NCI-H526 (cell line): ENCODE data around the gene DMAC2.
A peak's percentile ranks its signal among the peaks of the same experiment; 100 is the strongest.
"Not testable (repeated sequence)": the region's sequence is repeated elsewhere in the genome, so short reads cannot be mapped to it uniquely, and the experiment has no call there.

Source experiments
- DNase-seq, 2 experiments: peaks; one replicate each; lab custom pipeline; 2025; lab: John Stamatoyannopoulos, UW

DMAC2 gene

DNA sequence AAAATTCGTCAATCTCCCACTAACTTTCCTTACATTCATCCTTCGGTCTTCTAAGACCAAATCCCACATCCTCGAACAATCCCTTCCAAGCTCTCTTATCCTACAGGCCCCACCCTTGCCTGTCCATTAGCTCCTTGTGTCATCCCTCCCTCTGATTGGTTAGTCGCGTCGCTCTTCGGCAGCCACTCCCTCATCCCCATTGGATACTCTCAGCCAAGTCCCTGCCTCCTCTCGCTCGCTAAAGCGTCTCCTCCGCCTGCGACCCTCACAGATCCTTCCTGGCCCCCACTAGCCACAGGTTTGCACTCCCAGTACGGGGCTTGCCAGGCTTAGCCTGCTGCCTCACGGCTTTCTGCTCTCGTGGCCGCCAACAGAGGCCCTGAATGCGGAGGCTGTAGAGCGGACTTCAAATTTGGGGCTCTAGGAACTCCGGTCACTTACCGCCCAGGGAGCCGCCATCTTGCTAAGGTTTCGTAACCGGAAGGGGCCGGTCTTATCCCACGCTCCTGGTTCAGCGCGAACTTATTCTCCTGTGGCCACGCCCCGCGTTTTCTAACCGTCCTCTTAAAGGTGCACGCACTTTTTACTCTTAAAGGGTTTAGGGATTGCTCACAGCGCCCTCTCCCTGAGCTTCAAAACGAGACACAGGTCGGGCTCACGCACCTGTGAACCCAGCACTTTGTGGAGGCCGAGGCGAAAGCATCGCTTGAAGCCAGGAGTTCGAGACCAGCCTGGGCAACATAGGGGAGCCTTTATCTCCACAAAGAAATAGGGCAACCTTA lies at the start of gene DMAC2:
Gene DMAC2 (minus strand): TSS at position 472 of the 782 bp plus-strand sequence. CDS start 13 bp downstream, at position 459.
- peak; percentile 99 to 100 for DNase-seq

GRCh38 chr19:41486953-41487352 lies 47.2 kb upstream of the DMAC2 start:
- not testable (repeated sequence) for DNase-seq

DNA sequence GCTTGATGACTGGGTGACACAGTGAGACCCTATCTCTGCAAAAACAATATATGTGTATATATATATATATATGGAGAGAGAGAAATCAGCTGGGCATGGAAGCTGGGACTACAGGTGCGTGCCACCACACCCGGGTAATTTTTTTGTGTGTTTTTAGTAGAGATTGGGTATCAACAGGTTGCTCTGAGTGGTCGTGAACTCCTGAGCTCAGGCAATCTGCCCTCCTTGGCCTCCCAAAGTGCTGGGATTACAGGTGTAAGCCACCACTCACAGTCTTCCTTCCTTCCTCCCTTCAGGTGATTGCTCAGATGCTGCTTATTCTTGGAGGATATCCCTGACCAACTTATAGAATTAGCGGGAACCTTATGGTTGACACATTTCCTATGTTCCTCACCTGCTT lies 45.1 kb upstream of the DMAC2 start:
- no peak for DNase-seq

DNA sequence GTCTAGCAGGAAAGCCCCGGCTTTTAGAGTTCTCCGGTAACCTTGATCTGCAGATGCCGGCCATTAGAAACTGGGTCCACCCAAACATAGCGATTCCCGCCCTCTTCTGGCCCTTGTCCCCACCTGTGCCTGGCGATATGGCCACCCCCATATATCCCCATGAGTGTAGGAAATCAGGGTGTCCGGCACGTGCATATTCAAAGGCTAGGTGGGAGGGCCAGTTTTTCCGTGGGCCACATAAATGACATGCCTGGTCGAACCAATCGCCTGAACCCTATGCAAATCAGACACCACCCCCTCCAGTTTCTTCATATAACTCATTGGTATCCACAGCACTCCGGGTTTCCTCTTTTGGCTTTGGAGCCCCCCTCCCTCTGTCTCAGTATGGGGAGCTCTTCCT lies 40.6 kb upstream of the DMAC2 start:
- DNase-seq: no peak

DNA sequence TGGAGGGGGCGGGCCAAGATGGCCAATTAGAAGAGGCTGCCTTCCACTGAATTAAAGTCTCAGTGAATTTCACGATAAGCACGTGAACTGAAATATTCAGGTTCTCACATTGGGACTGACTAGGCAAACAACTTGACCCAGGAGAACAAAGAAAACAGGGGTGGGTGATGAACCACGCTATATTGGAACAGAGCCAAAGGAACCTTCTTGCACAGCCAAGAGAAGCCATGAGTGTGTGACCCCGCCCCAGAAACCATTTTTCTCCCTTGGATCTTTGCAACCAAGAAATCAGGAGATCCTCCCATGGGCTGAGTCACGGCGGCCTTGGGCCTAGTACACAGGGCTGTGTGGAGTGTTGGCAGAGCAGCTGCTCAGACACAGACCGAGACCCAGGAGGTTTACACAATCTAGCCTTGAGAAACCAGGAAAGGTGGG lies 40.1 kb upstream of the DMAC2 start:
- DNase-seq: no peak

GRCh38 chr19:41478875-41479756 lies 39.4 kb upstream of the DMAC2 start:
- no peak for DNase-seq

DNA sequence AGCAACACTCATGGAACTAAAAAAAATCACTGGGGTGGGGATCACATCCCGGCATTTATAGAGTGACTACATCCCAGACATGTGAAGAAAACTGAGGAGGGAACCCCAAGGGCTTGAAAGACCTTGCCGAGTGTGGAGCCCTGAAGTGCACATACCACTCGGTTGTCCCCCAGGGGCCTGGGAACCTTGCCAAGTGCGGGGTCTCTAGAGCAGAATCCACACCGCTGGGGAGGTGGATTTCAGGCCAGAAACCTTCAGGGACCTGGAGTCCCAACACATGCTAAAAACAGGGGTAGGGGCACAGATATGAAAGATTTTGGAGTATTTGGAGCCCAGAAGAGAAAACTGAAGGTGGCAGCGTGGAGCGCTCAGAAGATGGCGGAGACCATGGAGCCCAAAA lies 38.5 kb upstream of the DMAC2 start:
- DNase-seq: no peak

DNA sequence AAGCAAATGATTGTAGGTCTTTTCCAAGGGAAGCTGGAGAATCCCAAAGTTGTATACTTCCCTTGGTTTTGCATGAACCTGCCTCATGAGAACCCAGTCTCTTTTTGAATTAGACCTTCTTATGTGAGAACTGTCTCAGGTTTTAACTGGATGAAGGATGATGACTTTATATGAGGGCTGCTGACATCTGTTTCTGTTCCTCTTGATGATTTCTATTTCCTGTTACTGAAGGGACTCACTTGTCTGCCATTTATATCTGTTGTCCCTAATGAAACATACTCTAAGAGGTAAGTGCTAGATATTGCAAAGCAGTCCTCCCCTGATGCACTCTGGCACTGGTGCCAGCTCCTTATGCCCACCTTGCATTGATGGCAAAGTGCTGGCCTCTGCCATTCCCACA lies 36.9 kb upstream of the DMAC2 start:
- DNase-seq: peak; percentile 15 to 24

GRCh38 chr19:41463257-41464256 lies 23.8 kb upstream of the DMAC2 start:
- not testable (repeated sequence) for DNase-seq

- no peak for DNase-seq
Measured at GRCh38 chr19:41462497-41462896, 22.8 kb upstream of the DMAC2 start.

- DNase-seq: no peak
Measured at GRCh38 chr19:41457241-41457640, 17.5 kb upstream of the DMAC2 start.

DNA sequence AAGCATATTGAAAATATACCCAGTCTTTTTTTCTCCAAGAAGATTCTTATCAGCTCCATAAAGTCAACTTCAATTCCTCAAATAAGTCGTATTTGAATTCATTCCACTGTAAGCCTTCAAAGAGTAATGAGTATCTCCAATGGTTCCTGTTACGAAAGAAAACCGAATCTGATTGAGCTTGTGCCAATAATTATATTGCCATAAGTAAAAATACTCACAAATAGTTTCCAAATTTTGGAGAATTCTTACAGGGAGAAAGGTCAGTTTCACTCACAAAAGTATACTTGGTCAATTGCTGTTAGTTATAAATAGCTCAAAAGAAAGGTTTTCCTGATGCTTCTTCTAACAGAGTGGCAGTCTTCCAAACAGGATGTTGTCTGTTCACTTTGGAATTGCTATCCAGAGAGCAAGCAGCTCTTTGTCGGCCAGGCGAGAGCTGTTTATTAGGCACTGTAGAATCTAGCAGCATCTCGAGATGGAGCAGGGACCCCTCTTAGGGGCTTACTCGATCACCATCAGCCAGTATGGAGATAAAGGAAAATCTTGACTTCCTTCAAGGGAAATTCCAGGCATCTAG lies 16.7 kb upstream of the DMAC2 start:
- DNase-seq: no peak

GRCh38 chr19:41455936-41456335 lies 16.2 kb upstream of the DMAC2 start:
- no peak for DNase-seq

GRCh38 chr19:41452584-41453275 lies 13.0 kb upstream of the DMAC2 start:
- no peak for DNase-seq

DNA sequence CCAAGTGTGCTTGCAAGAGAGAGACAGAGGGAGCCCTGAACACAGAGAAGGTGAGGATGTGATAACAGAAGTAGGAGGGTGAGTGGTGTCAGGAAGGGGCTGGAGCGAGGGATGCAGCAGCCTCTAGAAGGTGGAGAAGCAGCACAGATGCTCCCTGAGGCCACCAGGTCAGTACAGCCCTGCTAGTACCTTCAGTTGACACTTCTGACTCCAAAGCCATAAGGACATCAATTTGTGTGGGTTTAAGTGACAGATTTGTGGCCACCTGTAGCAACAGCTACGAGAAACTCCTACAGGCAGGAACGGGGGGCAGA lies 10.1 kb upstream of the DMAC2 start:
- DNase-seq: no peak

DNA sequence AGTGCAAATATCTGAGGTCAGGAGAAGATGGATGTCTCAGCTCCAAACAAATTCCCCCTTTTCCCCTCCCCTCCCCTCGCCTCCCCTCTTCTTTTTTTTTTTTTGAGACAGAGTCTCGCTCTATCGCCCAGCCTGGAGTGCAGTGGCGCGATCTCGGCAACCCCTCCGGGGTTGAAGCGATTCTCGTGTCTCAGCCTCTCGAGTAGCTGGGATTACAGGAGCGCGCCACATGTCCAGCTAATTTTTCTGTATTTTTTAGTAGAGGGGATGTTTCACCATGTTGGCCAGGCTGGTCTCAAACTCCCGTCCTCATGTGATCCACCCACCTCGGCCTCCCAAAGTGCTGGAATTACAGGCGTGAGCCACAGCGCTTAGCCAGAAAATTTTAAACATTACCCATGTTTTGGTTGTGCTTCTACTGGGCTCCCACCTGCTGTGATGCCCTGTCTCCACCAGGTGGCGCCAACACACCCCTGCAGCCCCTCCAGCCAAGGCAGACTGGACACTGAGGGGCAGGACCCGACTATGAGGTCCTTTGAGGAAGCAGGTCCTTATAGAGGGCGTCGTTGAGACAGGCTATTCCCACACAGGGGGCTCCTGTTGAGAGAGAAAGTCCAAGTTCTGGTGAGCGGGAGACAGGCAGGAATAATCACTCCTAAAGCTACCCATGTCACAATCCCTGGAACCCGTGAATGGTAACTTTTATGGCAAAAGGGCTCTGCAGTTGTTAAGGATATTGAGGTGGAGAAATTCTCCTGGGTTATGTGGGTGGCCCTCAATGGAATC lies 9.6 kb upstream of the DMAC2 start:
- peak; percentile 37 to 78 for DNase-seq

DNA sequence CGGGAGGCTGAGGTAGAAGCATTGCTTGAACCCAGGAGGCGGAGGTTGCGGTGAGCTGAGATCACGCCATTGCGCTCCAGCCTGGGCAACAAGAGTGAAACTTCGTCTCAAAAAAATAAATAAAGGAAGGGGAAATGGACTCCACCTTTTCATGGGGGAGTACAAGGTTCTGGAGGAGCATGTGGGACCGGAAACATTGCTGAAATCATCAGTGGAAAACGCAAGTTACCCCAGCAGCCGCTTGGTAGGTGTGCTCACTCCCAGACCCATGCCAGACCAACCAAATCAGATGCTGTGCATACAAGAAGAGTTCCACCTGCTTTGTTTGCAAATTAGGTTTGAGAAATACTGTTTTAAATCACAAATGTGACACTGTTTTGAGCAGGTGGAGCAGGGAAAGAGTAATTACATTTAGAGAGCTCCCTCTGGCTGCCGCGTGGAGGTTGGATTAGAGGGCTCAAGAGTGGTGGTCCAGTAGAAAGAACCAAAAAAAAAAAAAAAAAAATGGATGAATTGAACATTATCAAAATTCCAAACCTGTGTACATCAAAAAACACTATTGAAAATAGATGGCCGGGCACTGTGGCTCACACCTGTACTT lies 8.1 kb upstream of the DMAC2 start:
- peak; percentile 79 to 90 for DNase-seq

DNA sequence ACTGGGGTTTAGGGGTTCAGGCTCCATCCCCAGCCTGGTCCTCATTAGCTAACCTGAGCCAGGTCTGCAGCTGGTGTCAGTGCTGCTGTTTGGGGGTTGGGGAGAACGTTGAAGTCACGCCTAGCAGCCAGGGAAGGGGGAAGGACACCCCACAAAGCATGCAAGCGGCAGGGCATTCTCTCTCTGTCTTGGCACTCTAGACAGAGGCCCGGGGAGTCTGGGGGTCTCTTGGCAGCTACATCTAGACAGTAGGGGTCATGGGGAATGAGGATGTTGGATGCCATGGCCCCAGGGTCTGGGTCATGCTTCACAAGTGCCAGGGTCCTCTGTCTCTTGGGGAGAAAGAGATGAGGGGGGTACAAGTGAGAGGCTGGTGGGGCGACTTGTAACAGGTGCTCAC lies 5.9 kb upstream of the DMAC2 start:
- no peak for DNase-seq

GRCh38 chr19:41443813-41444455 lies 4.2 kb upstream of the DMAC2 start:
- peak; percentile 95 to 97 for DNase-seq
